Smooth muscle cell (in vitro differentiated cells): ENCODE measurements around the gene ABCA12. TPM values are rescaled to one million over a fixed set of nuclear protein-coding genes. Genes with fewer than 3 reads are reported as not detected.

Source experiments
- DNase-seq: peaks from one replicate; lab custom pipeline; 2025; ENCODE audit not compliant: unreplicated experiment; lab: John Stamatoyannopoulos, UW
- H2AFZ ChIP-seq: fragments of 200-600 bp; sonication (generic); 2 replicates; pipeline ENCODE4 v1.6.0; 2016; ENCODE audit warnings: antibody characterized with exemption, low read depth, mild to moderate bottlenecking
- H3F3A ChIP-seq: fragments of 200-600 bp; sonication (generic); 2 replicates; pipeline ENCODE4 v1.6.0; 2017; ENCODE audit warnings: antibody characterized with exemption, low read depth
- H3K27ac ChIP-seq: fragments of 200-600 bp; sonication (generic); 2 replicates; pipeline ENCODE4 v1.5.1; 2016; ENCODE audit warnings: low read depth, mild to moderate bottlenecking
- H3K27me3 ChIP-seq: fragments of 200-600 bp; sonication (generic); 2 replicates; pipeline ENCODE4 v1.6.1; 2016; ENCODE audit warnings: low read depth, mild to moderate bottlenecking
- H3K36me3 ChIP-seq: fragments of 200-600 bp; sonication (generic); 2 replicates; pipeline ENCODE4 v1.5.1; 2016; ENCODE audit warnings: low read depth
- H3K4me1 ChIP-seq: fragments of 200-600 bp; sonication (generic); 2 replicates; pipeline ENCODE4 v1.5.1; 2016; ENCODE audit warnings: low read depth
- H3K4me2 ChIP-seq: fragments of 200-600 bp; sonication (generic); 2 replicates; pipeline ENCODE4 v1.6.0; 2016; ENCODE audit warnings: mild to moderate bottlenecking
- H3K4me3 ChIP-seq: fragments of 200-600 bp; sonication (generic); 2 replicates; pipeline ENCODE4 v1.5.1; 2016; ENCODE audit warnings: mild to moderate bottlenecking
- H3K79me2 ChIP-seq: fragments of 200-600 bp; sonication (generic); 2 replicates; pipeline ENCODE4 v1.6.0; 2016; ENCODE audit warnings: low read depth, mild to moderate bottlenecking
- H3K9ac ChIP-seq: fragments of 200-600 bp; sonication (generic); 2 replicates; pipeline ENCODE4 v1.6.0; 2016; ENCODE audit warnings: low read depth
- H3K9me3 ChIP-seq: fragments of 200-600 bp; sonication (generic); replicated peaks from 2 replicates; pipeline ENCODE4 v1.5.1; 2016; ENCODE audit warnings: low read depth
- H4K20me1 ChIP-seq: fragments of 200-600 bp; sonication (generic); 2 replicates; pipeline ENCODE4 v1.6.0; 2016; ENCODE audit warnings: low read depth
- WGBS: methylation state at CpG from one replicate; pipeline ENCODE4 v1.1.7; 2016; ENCODE audit warnings: low lambda C conversion rate; 5-methylcytosine and 5-hydroxymethylcytosine counted together
- polyA plus RNA-seq: library from polyadenylated mRNA; unstranded; fragments of >200 nt; fragmentation: Nextera tagmentation; extraction: Ambion mirVana; gene quantifications from 2 replicates; pipeline ENCODE4 v1.2.1, GENCODE V29; 2016
- total RNA-seq: library from RNA; depleted of rRNA; stranded (reverse); fragments of >200 nt; gene quantifications from 2 replicates; pipeline ENCODE4 v1.2.3, GENCODE V29; 2014
- TF ChIP-seq, protein P1 (sequence below): fragments of 200-600 bp; sonication (generic); IDR thresholded peaks from 2 replicates; pipeline ENCODE4 v1.5.1; 2017; ENCODE audit warnings: borderline replicate concordance, mild to moderate bottlenecking, antibody characterized with exemption; ENCODE audit not compliant: insufficient read depth, poor library complexity, severe bottlenecking

The ABCA12 gene
- total and polyA plus RNA-seq, 2 experiments from 2014 or later = 0.47 to 5.7 TPM

- no peaks in the 10 kb centered on the region for H4K20me1 ChIP-seq
- no peaks in the 10 kb centered on the region for H3K9me3 ChIP-seq
- TF ChIP-seq, protein P1, sequence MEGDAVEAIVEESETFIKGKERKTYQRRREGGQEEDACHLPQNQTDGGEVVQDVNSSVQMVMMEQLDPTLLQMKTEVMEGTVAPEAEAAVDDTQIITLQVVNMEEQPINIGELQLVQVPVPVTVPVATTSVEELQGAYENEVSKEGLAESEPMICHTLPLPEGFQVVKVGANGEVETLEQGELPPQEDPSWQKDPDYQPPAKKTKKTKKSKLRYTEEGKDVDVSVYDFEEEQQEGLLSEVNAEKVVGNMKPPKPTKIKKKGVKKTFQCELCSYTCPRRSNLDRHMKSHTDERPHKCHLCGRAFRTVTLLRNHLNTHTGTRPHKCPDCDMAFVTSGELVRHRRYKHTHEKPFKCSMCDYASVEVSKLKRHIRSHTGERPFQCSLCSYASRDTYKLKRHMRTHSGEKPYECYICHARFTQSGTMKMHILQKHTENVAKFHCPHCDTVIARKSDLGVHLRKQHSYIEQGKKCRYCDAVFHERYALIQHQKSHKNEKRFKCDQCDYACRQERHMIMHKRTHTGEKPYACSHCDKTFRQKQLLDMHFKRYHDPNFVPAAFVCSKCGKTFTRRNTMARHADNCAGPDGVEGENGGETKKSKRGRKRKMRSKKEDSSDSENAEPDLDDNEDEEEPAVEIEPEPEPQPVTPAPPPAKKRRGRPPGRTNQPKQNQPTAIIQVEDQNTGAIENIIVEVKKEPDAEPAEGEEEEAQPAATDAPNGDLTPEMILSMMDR = no peak
- DNase-seq = no peak
- H3K4me3 ChIP-seq = no peak overlapping the region
- H3K79me2 ChIP-seq = no peaks in the 10 kb centered on the region
- no peaks in the 10 kb centered on the region for H3K27me3 ChIP-seq
- WGBS = 58% methylated on average over 3 of the region's 3 CpGs
- no peak overlapping the region for H3K4me2 ChIP-seq
- H3K27ac ChIP-seq = no peak overlapping the region
- no peaks in the 10 kb centered on the region for H3K36me3 ChIP-seq
- no peak overlapping the region for H2AFZ ChIP-seq
- no peaks in the 10 kb centered on the region for H3K4me1 ChIP-seq
- H3F3A ChIP-seq = no peaks in the 10 kb centered on the region
- H3K9ac ChIP-seq = no peak overlapping the region
These were observed 18.0 kb downstream of the ABCA12 start for GRCh38 chr2:215120401-215120800.

DNA sequence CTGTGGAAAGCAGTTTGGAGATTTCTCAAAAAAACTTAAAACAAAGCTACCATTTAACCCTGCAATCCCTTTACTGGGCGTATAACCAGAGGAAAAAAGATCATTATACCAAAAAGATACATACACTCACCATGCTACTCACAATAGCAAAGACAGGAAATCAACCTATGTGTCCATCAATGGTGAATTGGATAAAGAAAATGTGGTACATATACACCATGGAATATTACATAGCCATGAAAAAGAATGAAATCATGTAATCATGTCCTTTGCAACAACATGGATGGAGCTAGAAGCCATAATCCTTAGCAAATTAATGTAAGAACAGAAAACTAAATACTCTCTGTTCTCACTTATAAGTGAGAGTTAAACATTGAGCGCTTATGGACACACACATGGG, 18.6 kb downstream of the ABCA12 start:
- Histone ChIP-seq H3K79me2 (no peaks in the 10 kb centered on the region), H3K4me2 (no peak overlapping the region), H3K27me3 (no peaks in the 10 kb centered on the region), H2AFZ (no peak overlapping the region), H3K9ac (no peak overlapping the region), H4K20me1 (no peaks in the 10 kb centered on the region), H3K4me3 (no peak overlapping the region), H3F3A (no peaks in the 10 kb centered on the region), H3K4me1 (no peaks in the 10 kb centered on the region), H3K36me3 (no peaks in the 10 kb centered on the region), H3K27ac (no peak overlapping the region), H3K9me3 (no peaks in the 10 kb centered on the region)
- 98% methylated on average over 2 of the region's 2 CpGs for WGBS
- no peak for DNase-seq
- TF ChIP-seq, protein P1 = no peak

DNA sequence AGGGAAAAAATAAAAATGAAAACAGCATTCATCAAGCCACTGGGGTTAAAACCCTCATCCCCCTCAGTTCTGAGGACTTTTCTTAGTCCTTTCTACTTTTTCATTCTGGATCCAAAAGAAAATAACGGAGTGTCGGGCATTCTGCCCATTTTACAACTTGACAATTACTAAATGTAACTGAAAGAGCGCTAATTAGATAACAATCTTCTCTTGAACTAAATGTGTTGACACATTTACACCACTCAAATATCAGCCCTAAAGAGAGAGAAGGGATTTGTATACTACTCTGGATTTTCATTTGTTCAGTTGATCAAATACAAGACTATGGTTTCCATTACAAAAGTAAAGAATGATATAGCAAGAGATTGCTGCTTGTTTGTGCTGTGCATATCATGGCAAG, 27.5 kb downstream of the ABCA12 start:
- no peak overlapping the region for H2AFZ ChIP-seq
- H3K4me2 ChIP-seq = no peak overlapping the region
- no peaks in the 10 kb centered on the region for H3K4me1 ChIP-seq
- H3K9me3 ChIP-seq = no peaks in the 10 kb centered on the region
- H3K36me3 ChIP-seq = no peaks in the 10 kb centered on the region
- no peak for DNase-seq
- no peaks in the 10 kb centered on the region for H3F3A ChIP-seq
- no peak overlapping the region for H3K27ac ChIP-seq
- H3K79me2 ChIP-seq = no peaks in the 10 kb centered on the region
- H3K4me3 ChIP-seq = no peak overlapping the region
- TF ChIP-seq, protein P1 = no peak
- H4K20me1 ChIP-seq = no peaks in the 10 kb centered on the region
- WGBS = 76% methylated on average over 3 of the region's 3 CpGs
- H3K27me3 ChIP-seq = no peaks in the 10 kb centered on the region
- no peak overlapping the region for H3K9ac ChIP-seq

DNA sequence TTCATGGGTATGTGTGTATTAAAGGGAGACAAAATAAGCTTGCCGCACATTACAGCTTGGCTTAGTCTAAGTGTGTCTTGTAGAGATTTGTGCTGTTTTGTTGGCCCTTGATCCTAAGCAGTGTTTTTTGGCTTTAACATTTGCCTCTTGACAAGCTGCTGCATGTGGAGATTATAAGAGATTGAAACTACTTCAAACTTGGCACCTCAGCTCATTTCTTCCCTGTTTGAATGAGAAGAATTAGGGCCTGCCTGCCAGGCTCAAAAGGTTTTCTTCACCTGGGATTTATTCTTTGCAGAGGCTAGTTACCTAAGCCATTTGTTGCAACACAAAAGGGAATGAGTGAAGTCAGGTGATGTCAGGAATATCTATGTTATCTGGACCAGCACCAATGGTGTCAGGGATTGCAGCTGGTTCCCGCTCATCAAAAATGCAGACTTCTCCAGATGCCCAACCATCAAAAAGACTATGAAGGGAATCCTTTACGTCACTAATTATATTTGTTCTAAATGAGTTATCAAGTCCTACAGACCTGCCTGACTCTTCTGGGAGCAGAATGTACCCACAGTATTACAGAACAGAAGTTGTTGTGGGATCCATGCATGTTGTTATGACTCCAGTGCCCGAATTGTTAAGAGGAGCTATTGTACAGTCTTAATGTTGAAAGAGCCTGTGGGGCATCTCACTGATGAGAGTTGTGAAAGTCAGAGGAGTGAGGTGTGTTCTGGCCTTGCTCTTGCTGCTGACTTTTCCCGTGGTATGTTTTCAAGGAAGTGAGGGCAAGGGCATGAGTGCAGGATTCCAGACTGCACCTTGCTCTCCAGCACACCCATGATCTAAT, 31.0 kb downstream of the ABCA12 start:
- Histone ChIP-seq H3K27me3 (no peaks in the 10 kb centered on the region), H3K27ac (no peak overlapping the region), H3K4me1 (no peaks in the 10 kb centered on the region), H3F3A (no peaks in the 10 kb centered on the region), H3K36me3 (no peaks in the 10 kb centered on the region), H3K4me3 (no peak overlapping the region), H3K79me2 (no peaks in the 10 kb centered on the region), H3K9ac (no peak overlapping the region), H2AFZ (no peak overlapping the region), H4K20me1 (no peaks in the 10 kb centered on the region), H3K4me2 (no peak overlapping the region), H3K9me3 (no peaks in the 10 kb centered on the region)
- TF ChIP-seq, protein P1 = no peak
- DNase-seq = no peak
- WGBS = 89% methylated on average over 5 of the region's 5 CpGs
